Naive thymus-derived CD4-positive, alpha-beta T cell (primary cell): ENCODE results near the gene IL4I1. TPM values are rescaled to one million over a fixed set of nuclear protein-coding genes. Genes with fewer than 3 reads are reported as not detected.
A peak's percentile ranks its signal among the peaks of the same experiment; 100 is the strongest.

Experiments used
- ATAC-seq: fragments of 150-1000 bp; cut with Tn5 transposase; 2 replicates; pipeline ENCODE4 v1.10.0; 2021; ENCODE audit warnings: mild to moderate bottlenecking, moderate library complexity
- CTCF ChIA-PET: fragments of 350-600 bp; sonication (Branson Sonifier 250); formaldehyde crosslinking; loops from one replicate; lab custom pipeline; 2021; ENCODE audit warnings: antibody characterized with exemption; lab: Charles Lee
- POLR2A ChIA-PET: fragments of 350-600 bp; sonication (Branson Sonifier 250); formaldehyde crosslinking; loops from one replicate; lab custom pipeline; 2021; ENCODE audit warnings: antibody characterized with exemption, inconsistent platforms; lab: Charles Lee
- DNase-seq, 9 donors: peaks; one replicate each; pipeline versions ENCODE4 v3.0.0 to v3.0.0-alpha.2; 2020 to 2022; ENCODE audit warnings: mixed read lengths in 1 of 9
- H3K27ac ChIP-seq: one replicate; pipeline ENCODE4 v1.7.0; 2013; ENCODE audit warnings: mild to moderate bottlenecking, low read depth, low read length, moderate library complexity
- H3K27me3 ChIP-seq, 2 donors: one replicate each; pipeline ENCODE4 v1.7.0; 2013; ENCODE audit warnings: low read length in 2 of 2, mild to moderate bottlenecking in 2 of 2, moderate library complexity in 2 of 2; ENCODE audit not compliant: control insufficient read depth in 2 of 2, insufficient read depth in 2 of 2
- H3K36me3 ChIP-seq, 3 experiments: 1 replicate in 2 of 3; 2 replicates in 1 of 3; pipeline ENCODE4 v1.7.0; 2013; ENCODE audit warnings: low read length in 3 of 3, mild to moderate bottlenecking in 3 of 3, moderate library complexity in 1 of 3; ENCODE audit not compliant: insufficient read depth in 3 of 3, control insufficient read depth in 2 of 3
- H3K4me1 ChIP-seq, 2 donors: one replicate each; pipeline ENCODE4 v1.7.0; 2013; ENCODE audit warnings: low read length in 2 of 2, mild to moderate bottlenecking in 2 of 2, moderate library complexity in 1 of 2; ENCODE audit not compliant: control insufficient read depth in 2 of 2, insufficient read depth in 2 of 2
- H3K4me3 ChIP-seq: 2 replicates; pipeline ENCODE4 v1.7.0; 2013; ENCODE audit warnings: mild to moderate bottlenecking, low read length
- H3K9me3 ChIP-seq, 3 experiments: 1 replicate in 2 of 3; 2 replicates in 1 of 3; pipeline ENCODE4 v1.7.0; 2013; ENCODE audit warnings: low read length in 3 of 3; ENCODE audit not compliant: control insufficient read depth in 2 of 3
- H3K27ac Mint-ChIP-seq, 9 donors: one replicate each; pipeline ENCODE4 v1.8.0; 2020 to 2022; ENCODE audit warnings: mixed read lengths in 9 of 9, mild to moderate bottlenecking in 8 of 9, moderate library complexity in 5 of 9, inconsistent platforms in 2 of 9
- H3K27me3 Mint-ChIP-seq, 5 donors: one replicate each; pipeline ENCODE4 v1.8.0; 2021 to 2022; ENCODE audit warnings: mixed read lengths in 5 of 5, mild to moderate bottlenecking in 1 of 5
- H3K36me3 Mint-ChIP-seq, 5 donors: one replicate each; pipeline ENCODE4 v1.8.0; 2020 to 2022; ENCODE audit warnings: mixed read lengths in 5 of 5, mild to moderate bottlenecking in 3 of 5, inconsistent platforms in 1 of 5
- H3K4me1 Mint-ChIP-seq, 7 donors: one replicate each; pipeline ENCODE4 v1.8.0; 2020 to 2022; ENCODE audit warnings: mixed read lengths in 7 of 7, mild to moderate bottlenecking in 3 of 7, inconsistent platforms in 1 of 7
- H3K4me3 Mint-ChIP-seq, 10 donors: one replicate each; pipeline ENCODE4 v1.8.0; 2020 to 2022; ENCODE audit warnings: mild to moderate bottlenecking in 10 of 10, mixed read lengths in 10 of 10, moderate library complexity in 6 of 10, inconsistent platforms in 2 of 10
- H3K9me3 Mint-ChIP-seq, 11 donors: one replicate each; pipeline ENCODE4 v1.8.0; 2020 to 2022; ENCODE audit warnings: mixed read lengths in 11 of 11, mild to moderate bottlenecking in 4 of 11, inconsistent platforms in 1 of 11, moderate library complexity in 1 of 11
- intact Hi-C, 2 donors: fragments of 100-400 bp; cut with micrococcal nuclease; formaldehyde crosslinking; loops; one replicate each; pipeline ENCODE4 v1.15.1; 2023
- polyA plus RNA-seq, 2 donors: library from polyadenylated mRNA; unstranded; fragments of 300-500 nt; fragmentation: Illumina TruSeq; gene quantifications; one replicate each; pipeline ENCODE4 v1.2.3, GENCODE V29; 2021
- total RNA-seq, 6 experiments: library from RNA in 5 of 6; stranded (reverse) in 5 of 6; gene quantifications; 1 replicate in 5 of 6; 2 replicates in 1 of 6; pipeline ENCODE4 v1.2.3 and lab custom pipeline; 2021 to 2026

IL4I1 gene
- total and polyA plus RNA-seq, 7 experiments from 2014 or later, result 1.2 to 6.8 (median 1.9) TPM; not detected in 2

DNA sequence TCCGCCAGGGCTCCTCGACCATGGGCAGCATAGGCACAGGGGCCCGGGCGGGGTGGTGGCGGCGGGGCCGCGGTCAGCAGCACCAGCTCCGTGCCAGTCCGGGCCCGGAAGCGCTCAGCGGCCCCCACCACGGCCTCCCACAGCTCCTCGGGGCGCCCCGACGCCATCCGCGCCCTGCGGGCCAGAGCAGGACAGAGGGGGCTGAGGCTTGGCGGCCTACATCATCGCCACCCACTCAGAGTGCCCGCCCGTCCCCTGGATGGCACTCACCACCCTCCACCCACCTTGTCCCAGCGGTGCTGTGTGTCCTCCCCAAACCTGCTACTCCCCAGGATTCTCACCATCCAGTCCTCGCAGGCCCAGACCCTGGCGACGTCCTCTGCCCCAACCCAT, 23.6 kb downstream of the IL4I1 start:
- Mint-ChIP-seq H3K4me1 (peaks cover 22 to 42% (median 29%) of the 10 kb centered on the region in 7 donors), H3K4me3 (peak overlapping the region in 1 of 10 donors; percentile 21), H3K9me3 (peaks cover 0 to 1% (median 0%) of the 10 kb centered on the region in 11 donors), H3K36me3 (peaks cover 0 to 6% (median 0%) of the 10 kb centered on the region in 5 donors), H3K27me3 (no peaks in the 10 kb centered on the region), H3K27ac (no peak overlapping the region)
- no peak overlapping the region for H3K4me3 ChIP-seq
- no peak overlapping the region for H3K27ac ChIP-seq
- peaks cover 21 to 30% of the 10 kb centered on the region in 2 donors for H3K4me1 ChIP-seq
- DNase-seq (no peak), ATAC-seq (no peak)
- H3K36me3 ChIP-seq, result peaks cover 0 to 5% (median 0%) of the 10 kb centered on the region in 3 experiments
- no peaks in the 10 kb centered on the region for H3K9me3 ChIP-seq
- ChIA-PET POLR2A (no interaction called here), CTCF (no interaction called here)
- H3K27me3 ChIP-seq, result no peaks in the 10 kb centered on the region
- intact Hi-C loops, result loop anchor here (10.0 kb wide), 2 partner anchors 1148 to 1238 kb away; partner anchors contain the start of gene DBP (in 1 of the 2)

DNA sequence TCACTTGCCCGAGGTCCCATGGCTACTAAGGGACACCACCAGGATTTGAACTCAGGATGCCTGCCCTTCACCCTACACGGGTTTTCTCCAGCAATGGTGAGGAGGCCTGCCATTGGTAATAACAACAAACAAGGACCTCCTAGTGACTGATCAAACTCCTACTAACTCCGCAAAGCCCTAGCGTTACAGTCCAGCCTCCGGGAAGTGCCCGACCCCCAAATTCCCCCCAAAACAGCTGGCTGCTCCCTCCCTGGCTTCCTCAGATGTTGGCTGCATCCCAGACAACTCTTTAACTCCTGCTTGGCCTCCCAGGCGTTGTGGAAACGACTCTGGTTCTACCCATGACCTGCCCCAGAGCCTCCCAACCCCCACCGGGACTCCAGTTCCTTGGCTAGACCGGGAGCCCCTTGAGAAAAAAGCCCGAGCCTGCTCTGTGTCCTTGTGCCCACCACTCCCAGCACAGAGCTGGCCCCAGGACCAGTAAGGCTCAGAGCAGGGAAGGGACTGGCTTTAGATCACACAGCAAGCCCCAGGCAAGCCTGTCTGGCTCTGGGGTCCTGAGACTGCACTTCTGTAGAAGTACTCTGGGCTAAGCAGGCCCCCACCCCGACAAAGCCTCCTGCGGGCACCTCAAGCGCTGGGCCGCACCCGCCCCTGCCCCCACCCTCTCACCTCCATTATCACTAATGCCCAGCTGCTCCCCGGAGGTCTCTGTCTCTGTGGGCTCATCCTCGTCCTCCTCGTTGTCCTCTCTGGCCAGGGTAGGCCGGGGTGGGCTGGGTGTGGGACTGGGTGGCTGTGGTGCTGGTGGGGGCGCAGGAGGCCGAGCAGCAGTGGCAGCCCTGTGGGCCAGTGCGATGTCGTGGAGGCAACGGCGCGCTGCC, 24.2 kb downstream of the IL4I1 start:
- Mint-ChIP-seq H3K27ac (peak overlapping the region in 3 of 9 donors; percentile 21 to 74 (median 51)), H3K4me1 (peaks cover 23 to 43% (median 30%) of the 10 kb centered on the region in 7 donors), H3K36me3 (peaks cover 0 to 4% (median 0%) of the 10 kb centered on the region in 5 donors), H3K27me3 (no peaks in the 10 kb centered on the region), H3K4me3 (peak overlapping the region in 5 of 10 donors; percentile 25 to 51 (median 42)), H3K9me3 (peaks cover 0 to 3% (median 0%) of the 10 kb centered on the region in 11 donors)
- Histone ChIP-seq H3K36me3 (peaks cover 0 to 5% (median 0%) of the 10 kb centered on the region in 3 experiments), H3K9me3 (no peaks in the 10 kb centered on the region), H3K27me3 (no peaks in the 10 kb centered on the region), H3K4me1 (peaks cover 21 to 34% of the 10 kb centered on the region in 2 donors), H3K4me3 (no peak overlapping the region), H3K27ac (no peak overlapping the region)
- no peak for ATAC-seq
- DNase-seq, result no peak
- intact Hi-C loops, result loop anchor here (10.0 kb wide), 2 partner anchors 1148 to 1238 kb away; partner anchors contain the start of gene DBP (in 1 of the 2)
- ChIA-PET CTCF (no interaction called here), POLR2A (no interaction called here)

DNA sequence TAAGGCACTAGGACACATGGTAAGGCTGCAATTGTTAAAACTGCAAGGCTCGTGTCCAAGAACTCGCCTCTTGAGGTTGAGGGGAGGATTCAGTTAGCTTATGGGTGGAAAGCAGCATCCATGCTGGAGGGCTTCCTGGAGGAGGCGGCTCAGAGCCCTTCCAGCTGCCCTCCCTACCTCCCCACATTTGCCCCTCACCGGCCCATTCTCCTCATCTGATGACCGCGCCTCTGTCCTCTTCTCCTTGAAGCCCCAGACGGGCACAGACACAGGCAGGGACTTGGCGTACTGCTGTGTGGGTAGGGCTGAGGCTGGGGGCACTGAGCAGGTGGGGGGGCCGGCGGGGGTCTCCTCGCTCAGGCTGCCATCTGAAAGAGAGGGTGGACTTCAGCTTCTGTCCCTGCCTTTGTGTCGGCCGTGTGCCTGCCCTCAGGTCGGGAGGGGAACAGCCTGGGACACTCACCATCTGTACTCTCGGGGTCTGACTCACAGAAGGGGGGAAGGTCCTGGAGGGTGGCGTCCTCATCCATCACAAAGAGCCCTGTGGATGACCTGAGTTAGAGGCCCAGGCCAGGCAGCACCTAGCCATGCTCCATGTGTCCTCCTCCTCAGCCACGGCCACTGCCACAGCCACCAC, 25.2 kb downstream of the IL4I1 start:
- Mint-ChIP-seq H3K36me3 (peaks cover 0 to 5% (median 0%) of the 10 kb centered on the region in 5 donors), H3K4me3 (peak overlapping the region in 5 of 10 donors; percentile 10 to 57 (median 20)), H3K9me3 (peaks cover 0 to 3% (median 0%) of the 10 kb centered on the region in 11 donors), H3K27me3 (no peaks in the 10 kb centered on the region), H3K4me1 (peaks cover 28 to 50% (median 37%) of the 10 kb centered on the region in 7 donors), H3K27ac (peak overlapping the region in 3 of 9 donors; percentile 54 to 74 (median 62))
- no peaks in the 10 kb centered on the region for H3K27me3 ChIP-seq
- no peak overlapping the region for H3K4me3 ChIP-seq
- no peak for DNase-seq
- peaks cover 0 to 5% (median 0%) of the 10 kb centered on the region in 3 experiments for H3K36me3 ChIP-seq
- no peak overlapping the region for H3K27ac ChIP-seq
- POLR2A ChIA-PET, result interaction anchor here (1.2 kb wide), 1 partner anchor 21 kb away, joined by 4 read pairs; the partner anchor contains the start of gene PTOV1
- H3K4me1 ChIP-seq, result peaks cover 23 to 37% of the 10 kb centered on the region in 2 donors
- CTCF ChIA-PET, result no interaction called here
- no peaks in the 10 kb centered on the region for H3K9me3 ChIP-seq
- intact Hi-C loops, result loop anchor here (10.0 kb wide), 2 partner anchors 1147 to 1237 kb away; partner anchors contain the start of gene DBP (in 1 of the 2)
- ATAC-seq, result no peak

DNA sequence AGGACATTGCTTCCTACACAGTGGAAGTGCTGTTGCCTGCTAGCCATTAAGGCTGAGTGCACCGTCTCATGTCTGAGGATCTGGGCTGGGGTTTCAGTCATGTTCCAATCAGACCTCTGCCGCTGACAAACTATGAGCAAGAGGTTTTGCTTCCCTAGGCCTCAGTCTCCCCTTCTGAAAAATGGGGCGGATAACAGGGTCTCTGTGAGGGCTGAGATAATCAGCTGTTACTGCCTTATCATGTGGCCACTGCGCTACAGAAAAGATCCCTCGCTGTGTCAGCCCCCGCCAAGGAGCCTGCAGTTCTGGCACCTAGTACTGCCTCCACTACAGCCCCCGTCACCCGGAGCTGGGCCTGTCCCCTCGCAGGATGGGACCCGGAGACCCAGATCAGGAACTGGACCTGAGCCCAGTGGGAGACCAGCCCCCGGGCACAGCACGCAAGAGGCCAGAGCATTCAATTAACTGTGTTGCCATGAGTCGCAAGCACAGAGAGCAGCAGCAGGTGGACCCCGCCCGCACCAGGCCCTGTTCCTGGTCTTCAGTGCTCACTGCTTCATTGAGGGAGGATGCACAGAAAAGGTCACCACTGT, 26.3 kb downstream of the IL4I1 start:
- DNase-seq (no peak), ATAC-seq (no peak)
- ChIA-PET CTCF (no interaction called here), POLR2A (interaction anchor here (0.9 to 1.3 kb wide), 4 partner anchors 20 to 537 kb away, joined by 3 to 8 read pairs (median 4); partner anchors contain the start of genes NUP62 and PTOV1)
- peak overlapping the region; percentile 58 for H3K4me3 ChIP-seq
- H3K27ac ChIP-seq, result peak overlapping the region; percentile 72
- no peaks in the 10 kb centered on the region for H3K27me3 ChIP-seq
- H3K27me3 Mint-ChIP-seq, result no peaks in the 10 kb centered on the region
- peaks cover 0 to 1% (median 0%) of the 10 kb centered on the region in 11 donors for H3K9me3 Mint-ChIP-seq
- no peaks in the 10 kb centered on the region for H3K9me3 ChIP-seq
- intact Hi-C loops, result loop anchor here (10.0 kb wide), 2 partner anchors 1146 to 1236 kb away; partner anchors contain the start of gene DBP (in 1 of the 2)
- peak overlapping the region in 3 of 10 donors; percentile 28 to 87 (median 87) for H3K4me3 Mint-ChIP-seq
- peaks cover 26 to 52% (median 42%) of the 10 kb centered on the region in 7 donors for H3K4me1 Mint-ChIP-seq
- peaks cover 0 to 10% (median 0%) of the 10 kb centered on the region in 5 donors for H3K36me3 Mint-ChIP-seq
- H3K36me3 ChIP-seq, result no peaks in the 10 kb centered on the region
- H3K4me1 ChIP-seq, result peaks cover 27 to 39% of the 10 kb centered on the region in 2 donors
- peak overlapping the region in 6 of 9 donors; percentile 59 to 87 (median 79) for H3K27ac Mint-ChIP-seq

DNA sequence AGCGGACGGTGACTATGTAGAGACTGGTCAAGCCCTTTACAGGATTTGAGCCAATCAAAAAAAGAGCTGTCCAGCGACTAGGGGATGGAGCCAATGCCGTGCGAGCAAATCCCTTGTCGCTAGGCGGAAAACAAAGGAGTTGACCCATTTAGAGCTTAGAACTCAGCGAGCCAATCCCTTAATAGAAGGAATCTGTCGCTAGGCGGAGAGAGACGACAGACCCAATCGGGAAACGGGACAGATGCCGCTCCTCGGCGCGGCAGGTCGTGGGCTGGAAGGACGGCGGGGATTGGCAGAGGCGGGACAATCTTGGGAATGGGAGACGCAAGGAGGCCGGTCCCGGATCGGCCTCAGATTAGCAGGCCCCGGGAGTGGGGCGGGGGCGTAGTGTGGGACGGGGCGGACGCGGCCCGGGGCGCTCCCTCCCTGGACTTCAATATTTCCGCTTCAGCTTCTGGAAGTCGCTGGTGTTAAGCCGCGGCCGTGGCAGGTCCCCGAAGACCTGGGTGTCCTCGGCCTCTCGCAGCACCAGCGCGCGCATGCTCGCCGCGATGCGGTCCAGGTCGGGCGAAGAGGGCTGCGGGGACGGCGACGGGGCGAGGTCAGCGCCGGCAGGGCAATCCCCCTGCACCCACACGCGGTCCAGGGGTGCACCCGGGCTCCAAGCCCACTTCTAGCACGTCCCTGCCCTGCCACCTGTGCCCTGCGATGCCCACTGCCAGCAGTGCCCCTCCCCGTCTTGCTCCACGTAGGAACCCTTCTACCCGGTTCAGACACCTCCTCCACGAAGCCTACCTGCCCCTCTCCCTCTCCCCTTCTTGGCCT, 27.0 kb downstream of the IL4I1 start:
- peaks cover 0 to 1% (median 0%) of the 10 kb centered on the region in 11 donors for H3K9me3 Mint-ChIP-seq
- peaks cover 25 to 52% (median 44%) of the 10 kb centered on the region in 7 donors for H3K4me1 Mint-ChIP-seq
- Histone ChIP-seq H3K27me3 (no peaks in the 10 kb centered on the region), H3K4me1 (peaks cover 31 to 38% of the 10 kb centered on the region in 2 donors), H3K9me3 (no peaks in the 10 kb centered on the region), H3K27ac (peak overlapping the region; percentile 72), H3K36me3 (peaks cover 0 to 4% (median 0%) of the 10 kb centered on the region in 3 experiments), H3K4me3 (peak overlapping the region; percentile 58)
- CTCF ChIA-PET, result interaction anchor here (0.6 to 1.0 kb wide), 5 partner anchors 55 to 758 kb away, joined by 3 to 4 read pairs (median 3); partner anchors contain the start of gene RRAS
- H3K27me3 Mint-ChIP-seq, result no peaks in the 10 kb centered on the region
- H3K4me3 Mint-ChIP-seq, result peak overlapping the region in 2 of 10 donors; percentile 87
- DNase-seq (peak; percentile 83 to 94 (median 87)), ATAC-seq (peak; percentile 87)
- intact Hi-C loops, result loop anchor here (1.0 to 10.0 kb wide), 10 partner anchors 8 to 1547 kb away; partner anchors contain the start of genes AKT1S1 (in 1 of the 2), ATF5 (in 1 of the 2), CD37 (in 1 of the 2) and DBP (in 1 of the 2)
- H3K36me3 Mint-ChIP-seq, result peaks cover 0 to 14% (median 0%) of the 10 kb centered on the region in 5 donors
- POLR2A ChIA-PET, result interaction anchor here (0.6 to 3.7 kb wide), 18 partner anchors 7 to 536 kb away, joined by 3 to 47 read pairs (median 4); partner anchors contain the start of genes AKT1S1, AP2A1, FUZ and IL4I1
- H3K27ac Mint-ChIP-seq, result peak overlapping the region in 6 of 9 donors; percentile 59 to 87 (median 79)
